NCI-H1930 (cell line): ENCODE data around the gene FNDC3B.

Source experiments
- DNase-seq, 2 experiments: peaks; one replicate each; lab custom pipeline; 2025; lab: John Stamatoyannopoulos, UW

FNDC3B gene

GRCh38 chr3:172191629-172192028 is 152.3 kb downstream of the FNDC3B start:
- DNase-seq, result no peak

- no peak for DNase-seq
Measured at GRCh38 chr3:172192830-172193415, 153.5 kb downstream of the FNDC3B start.

- no peak for DNase-seq
Measured at GRCh38 chr3:172193436-172193835, 154.1 kb downstream of the FNDC3B start.

- DNase-seq, result peak; percentile 18 to 32
Measured at GRCh38 chr3:172194702-172195406, 155.5 kb downstream of the FNDC3B start.

GRCh38 chr3:172195407-172195754 is 156.0 kb downstream of the FNDC3B start:
- no peak for DNase-seq

- DNase-seq, result no peak
Measured at GRCh38 chr3:172197344-172197743, 158.0 kb downstream of the FNDC3B start.

GRCh38 chr3:172198428-172198827 is 159.1 kb downstream of the FNDC3B start:
- no peak for DNase-seq

- no peak for DNase-seq
Measured at GRCh38 chr3:172199850-172200369, 160.5 kb downstream of the FNDC3B start.

- DNase-seq, result peak in 1 of 2 experiments; percentile 49
Measured at GRCh38 chr3:172201136-172201869, 161.9 kb downstream of the FNDC3B start.

- no peak for DNase-seq
Measured at GRCh38 chr3:172201870-172202236, 162.5 kb downstream of the FNDC3B start.

GRCh38 chr3:172202797-172203196 is 163.4 kb downstream of the FNDC3B start:
- DNase-seq, result no peak

GRCh38 chr3:172203522-172204258 is 164.3 kb downstream of the FNDC3B start:
- DNase-seq, result peak; percentile 70 to 88

GRCh38 chr3:172204716-172205115 is 165.3 kb downstream of the FNDC3B start:
- DNase-seq, result no peak

- DNase-seq, result no peak
Measured at GRCh38 chr3:172208586-172209332, 169.4 kb downstream of the FNDC3B start.

- DNase-seq, result no peak
Measured at GRCh38 chr3:172209333-172210321, 170.2 kb downstream of the FNDC3B start.

GRCh38 chr3:172210355-172210754 is 171.0 kb downstream of the FNDC3B start:
- DNase-seq, result no peak

GRCh38 chr3:172211123-172211522 is 171.7 kb downstream of the FNDC3B start:
- DNase-seq, result no peak

- no peak for DNase-seq
Measured at GRCh38 chr3:172213200-172213599, 173.8 kb downstream of the FNDC3B start.

GRCh38 chr3:172213904-172214303 is 174.5 kb downstream of the FNDC3B start:
- DNase-seq, result peak; percentile 59 to 81

- no peak for DNase-seq
Measured at GRCh38 chr3:172216267-172216666, 176.9 kb downstream of the FNDC3B start.
